ELR (cell line): ENCODE measurements around the gene TNS1.

Experiments
- DNase-seq: peaks from one replicate; pipeline ENCODE4 v3.0.0-alpha.2; 2015; ENCODE audit warnings: low read depth

The TNS1 gene

DNA sequence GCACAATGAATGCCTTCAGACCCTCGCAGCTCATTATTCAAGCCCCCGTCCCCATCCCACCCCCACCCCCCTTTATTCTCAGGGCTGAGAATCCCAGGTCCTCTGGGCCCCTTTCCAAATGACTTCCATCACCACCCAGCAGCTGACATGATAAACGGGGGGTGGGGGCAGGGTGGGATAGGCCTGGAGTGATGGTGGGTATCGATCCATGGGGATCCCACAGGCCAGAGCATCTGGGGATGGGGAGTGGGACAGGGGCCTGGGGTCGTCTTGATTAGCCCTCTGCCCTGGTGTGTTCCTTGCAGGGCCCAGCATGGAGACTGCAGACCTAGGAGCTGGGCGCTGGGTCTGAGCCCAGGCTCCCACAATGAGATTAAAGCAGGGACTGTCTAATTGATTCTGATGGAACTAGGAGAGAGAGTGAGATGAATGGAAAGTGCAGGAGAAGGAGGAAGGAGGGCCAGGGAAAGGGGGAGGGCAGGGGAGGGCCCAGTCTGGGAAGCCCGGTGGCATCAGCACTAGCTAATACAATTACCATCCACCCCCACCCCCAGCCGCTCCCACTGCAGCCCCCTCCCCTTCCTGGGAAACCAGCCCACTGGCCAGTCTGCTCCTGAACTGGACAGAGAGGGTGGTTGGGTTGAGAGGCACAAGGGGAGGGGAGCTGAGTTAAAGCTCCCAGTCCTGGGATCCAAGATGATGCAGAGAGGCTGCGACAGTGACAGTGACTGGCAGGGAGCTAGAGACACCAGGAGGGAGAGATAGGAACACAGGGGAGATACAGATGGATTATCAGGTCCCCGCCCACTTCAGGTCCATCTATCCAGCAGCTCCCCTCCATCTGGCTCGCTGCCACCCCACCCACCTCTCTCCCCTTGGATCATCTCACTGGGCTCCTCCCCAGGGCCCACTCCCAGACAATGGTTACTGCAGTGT, 13.1 kb upstream of the TNS1 start:
- DNase-seq = no peak

DNA sequence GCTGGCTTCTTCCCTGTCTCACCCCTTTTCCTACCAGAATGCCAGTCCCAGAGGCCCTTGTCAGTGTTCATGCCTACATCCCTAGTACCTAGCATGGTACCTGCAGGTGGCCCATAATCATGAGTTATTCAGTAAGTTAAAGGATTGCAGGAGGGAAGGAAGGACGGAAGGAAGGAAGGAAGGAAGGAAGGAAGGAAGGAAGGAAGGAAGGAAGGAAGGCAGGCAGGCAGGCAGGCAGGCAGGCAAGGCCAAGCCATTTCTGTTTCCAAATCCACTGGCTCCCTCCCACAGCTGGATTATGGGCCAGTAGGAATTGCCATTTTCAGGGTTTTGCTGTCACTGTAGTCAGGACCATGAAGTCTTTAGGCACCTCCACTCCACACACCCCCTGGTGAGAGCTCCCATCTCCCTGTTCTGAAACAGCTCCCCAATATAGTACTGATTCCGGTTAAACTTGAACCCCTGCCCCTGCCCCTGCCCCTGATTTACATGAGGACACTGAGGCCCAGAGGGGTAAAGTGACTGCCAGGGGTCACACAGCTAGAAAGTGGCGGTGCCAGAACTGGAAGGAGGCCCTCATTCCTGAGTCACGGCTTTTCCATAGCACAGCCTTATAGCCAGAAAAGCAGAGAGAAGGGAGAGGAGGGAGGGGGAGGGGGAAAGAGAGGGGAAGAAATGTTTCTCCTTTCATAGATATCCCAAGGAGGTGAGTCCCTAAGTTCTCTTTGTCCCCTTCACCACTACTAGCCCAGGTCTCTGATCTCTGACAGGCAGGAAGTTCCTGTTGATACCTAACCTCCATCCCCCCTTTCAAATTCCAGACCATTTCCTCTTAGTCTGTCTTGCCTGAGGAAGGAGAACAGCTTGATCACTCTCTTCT, 12.2 kb upstream of the TNS1 start:
- no peak for DNase-seq

DNA sequence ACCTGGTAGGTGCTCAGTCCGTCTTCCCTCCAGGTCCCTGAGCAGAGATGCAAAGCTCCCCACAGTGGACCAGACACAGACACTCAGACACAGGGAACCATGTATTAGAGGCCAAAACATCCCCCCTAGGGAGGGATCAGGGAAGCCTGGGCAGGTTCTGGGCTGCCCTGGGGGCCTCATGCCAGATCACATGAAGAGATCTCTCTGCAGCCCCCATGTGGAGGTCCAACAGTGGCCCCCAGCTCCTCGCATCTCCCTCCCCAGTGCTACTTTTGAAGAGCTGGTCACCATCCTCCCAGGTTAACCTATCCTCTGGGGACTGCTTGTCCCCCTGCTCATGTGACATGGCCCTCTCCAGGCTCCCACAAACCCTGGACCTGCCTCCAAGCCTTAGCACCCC, 10.5 kb upstream of the TNS1 start:
- DNase-seq = no peak

DNA sequence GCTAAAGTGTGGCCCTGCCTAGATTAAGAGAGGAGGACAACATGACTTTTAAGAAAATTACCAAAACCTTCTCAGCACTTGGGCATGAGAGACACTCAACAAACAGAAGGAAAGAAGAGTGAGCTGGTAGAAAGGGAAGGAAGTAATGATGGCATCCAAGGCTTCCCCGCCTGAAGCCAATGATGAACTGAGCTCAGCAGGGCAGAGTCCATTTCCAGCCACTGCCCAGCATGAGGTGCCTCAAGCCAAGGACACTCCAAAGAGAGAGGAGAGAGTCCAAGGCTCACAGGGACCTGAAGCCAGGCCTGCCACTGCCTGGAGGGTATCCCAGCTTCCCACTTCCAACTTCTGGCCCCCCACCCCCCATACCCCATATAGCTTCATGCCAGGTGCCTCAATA, 9.5 kb upstream of the TNS1 start:
- DNase-seq = no peak

DNA sequence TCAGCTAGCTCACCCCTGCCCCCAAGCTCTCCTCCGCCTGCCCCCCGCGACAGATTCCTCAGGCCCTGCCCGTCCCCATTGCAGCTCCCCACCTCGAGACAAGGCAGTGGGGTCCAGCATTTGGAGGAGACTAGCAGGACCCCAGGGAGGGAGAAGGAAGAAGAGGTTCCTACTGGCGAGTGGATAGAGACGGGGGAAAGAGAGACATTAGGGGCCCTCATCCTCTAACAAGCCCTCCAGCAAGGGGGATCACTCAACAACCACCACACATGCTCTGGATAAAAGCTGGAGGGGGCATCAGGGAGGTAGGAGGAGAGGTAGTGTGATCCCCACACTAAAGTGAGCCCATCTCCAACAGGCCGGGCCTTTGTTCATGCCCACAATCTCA, 8.9 kb upstream of the TNS1 start:
- DNase-seq = no peak

DNA sequence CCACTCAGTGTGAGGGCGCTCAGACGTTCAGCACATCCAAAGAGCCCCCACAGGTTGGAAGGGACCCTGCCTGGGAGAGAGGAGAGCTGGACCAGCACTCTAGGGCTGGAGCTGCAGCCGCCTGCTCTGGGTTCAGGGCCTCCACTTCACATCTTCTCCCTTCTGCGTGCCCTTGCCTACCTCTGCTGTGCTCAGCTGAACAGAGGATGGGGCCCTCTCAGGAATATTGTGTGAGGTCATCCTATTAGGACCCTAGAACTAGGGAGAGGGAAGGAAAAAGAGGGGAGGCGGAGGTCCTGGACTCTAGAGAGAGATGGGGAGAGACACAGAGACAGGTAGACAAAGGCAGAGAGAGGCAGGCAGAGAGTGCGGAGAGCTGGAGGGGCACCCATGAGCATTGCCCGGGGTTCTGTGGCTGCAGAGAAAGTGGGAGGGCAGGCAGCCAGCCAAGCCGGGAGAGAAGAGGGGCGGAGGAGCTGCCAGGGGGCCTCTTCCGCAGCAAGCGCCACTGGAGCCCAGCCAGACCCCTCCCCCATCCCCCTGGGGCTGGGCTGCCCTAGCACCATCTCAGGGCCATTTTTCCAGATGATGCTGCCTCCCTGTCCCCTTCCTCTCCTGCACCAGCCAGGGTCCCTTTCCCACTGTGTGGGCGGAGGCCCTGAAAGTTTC, 8.3 kb upstream of the TNS1 start:
- DNase-seq = no peak

DNA sequence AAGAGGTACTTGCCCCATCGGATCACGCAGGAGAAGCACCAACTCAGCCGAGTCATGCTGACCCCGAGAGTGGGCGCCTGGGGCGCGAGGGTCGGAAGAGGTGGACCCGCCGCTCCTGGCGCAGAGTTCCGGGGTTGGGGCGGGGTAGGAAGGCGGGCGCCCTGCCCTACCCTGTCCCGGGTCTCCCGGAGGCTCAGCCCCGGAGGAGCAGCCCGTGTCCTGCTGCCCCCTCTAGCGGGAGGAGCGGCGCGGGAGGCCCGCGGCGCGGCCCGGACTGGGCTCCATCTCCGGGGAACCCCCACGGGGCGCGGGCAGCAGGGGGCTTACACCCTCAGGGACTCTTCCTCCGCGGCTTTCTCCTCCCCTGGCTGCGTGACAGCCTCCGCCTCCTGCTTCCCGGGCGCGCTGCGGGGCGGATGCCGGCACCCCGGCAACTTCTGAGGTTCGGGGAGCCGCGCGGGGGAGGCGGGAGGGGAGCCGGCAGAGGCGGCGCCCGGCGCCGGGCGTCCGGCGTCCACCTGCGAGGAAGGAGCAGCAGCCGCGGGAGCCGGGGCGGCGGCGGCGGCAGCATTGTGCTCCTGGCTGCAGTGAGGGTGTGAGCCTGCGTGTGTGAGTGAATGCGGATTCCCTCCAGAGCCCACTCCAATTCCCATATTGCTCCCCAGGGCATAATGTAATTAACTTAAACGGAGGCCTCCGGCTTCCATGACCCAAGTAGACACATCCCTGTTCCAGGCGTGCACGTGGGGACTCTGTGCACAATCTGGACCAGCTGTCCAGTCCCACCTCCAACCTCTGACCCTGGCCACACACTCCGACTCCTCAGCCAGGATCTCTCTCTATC, 7.6 kb upstream of the TNS1 start:
- peak; percentile 50 for DNase-seq

DNA sequence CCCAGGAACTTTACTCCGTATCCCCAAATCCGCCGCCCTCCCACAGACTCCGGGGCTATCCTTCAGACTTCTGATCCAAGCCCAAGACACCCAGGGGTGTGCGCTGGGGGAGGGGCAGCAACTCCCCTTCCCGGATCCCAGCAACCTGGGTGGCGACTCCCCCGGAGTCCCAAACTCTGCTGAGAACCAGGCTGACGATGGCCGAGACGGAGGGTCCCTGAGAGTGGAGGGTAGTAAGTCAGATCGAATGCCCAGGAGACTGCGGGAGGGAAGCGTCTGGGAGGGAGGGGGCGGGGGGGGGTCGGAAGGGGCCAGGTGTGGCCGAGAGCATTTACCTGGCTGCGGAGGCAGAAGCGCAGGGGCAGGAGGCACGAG, 7.0 kb upstream of the TNS1 start:
- no peak for DNase-seq

DNA sequence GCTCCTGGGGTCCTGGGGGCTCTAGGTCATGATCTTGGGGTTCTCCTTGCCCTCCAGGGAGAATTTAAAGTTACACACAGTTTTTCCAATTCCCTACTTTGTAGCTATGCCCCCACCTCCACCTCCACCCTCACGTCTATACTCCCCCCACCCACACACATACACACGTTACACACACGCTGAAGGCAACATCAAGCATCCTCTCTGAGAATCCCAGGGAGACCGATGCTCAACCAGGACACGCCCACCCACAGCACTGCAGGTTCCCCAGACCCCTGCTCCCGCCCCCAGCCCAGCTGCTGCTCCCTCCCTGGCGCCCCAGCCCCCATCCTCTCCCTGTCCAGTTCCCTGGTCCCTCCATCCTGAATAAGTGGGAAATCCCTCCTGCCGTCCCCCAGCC, 6.4 kb upstream of the TNS1 start:
- DNase-seq = no peak

DNA sequence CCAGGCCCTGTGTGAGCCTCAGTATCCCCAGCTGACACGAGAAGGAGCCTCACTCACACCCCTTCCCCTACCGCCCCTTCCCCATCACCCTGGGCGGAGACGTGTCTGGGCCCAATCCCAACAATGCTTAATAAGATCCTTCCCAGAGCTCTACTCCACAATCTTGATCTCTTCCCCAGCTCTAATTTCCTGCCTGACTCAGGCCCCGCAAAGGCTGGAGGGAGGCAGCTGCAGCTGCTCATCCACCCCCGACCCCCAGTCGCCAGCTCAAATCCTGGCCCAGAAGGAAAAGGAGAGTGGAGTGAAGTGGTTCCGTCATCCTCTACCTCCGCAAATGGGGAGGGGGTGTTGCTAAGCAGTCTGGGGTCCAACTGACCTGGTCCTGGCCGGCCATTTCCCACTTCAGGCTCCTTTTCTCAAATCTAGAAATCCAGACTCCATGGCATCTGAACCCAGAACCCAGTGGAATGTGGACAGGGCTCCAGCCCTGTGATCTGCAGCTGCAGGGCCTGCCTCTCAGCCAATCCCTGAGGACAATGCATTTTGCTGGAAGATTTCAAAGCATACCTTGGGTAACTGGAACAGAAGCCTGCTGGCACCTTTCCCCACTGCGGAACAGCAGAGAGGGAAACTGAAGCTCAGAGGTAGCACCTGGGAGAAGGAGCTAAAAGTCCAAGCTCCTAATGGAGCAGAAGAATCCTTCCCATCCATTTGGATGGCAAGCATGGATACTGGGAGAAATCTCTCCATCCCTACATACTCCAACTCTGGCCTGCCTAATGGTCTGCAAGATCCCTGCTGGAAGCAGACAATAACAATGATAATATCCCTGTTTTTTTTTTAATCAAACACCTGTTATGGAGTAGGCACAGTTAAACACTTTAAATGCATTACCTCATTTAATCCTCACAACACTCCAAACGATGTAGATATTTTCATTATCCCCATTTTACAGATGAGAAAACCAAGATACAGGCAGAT, 5.6 kb upstream of the TNS1 start:
- DNase-seq = peak; percentile 32

DNA sequence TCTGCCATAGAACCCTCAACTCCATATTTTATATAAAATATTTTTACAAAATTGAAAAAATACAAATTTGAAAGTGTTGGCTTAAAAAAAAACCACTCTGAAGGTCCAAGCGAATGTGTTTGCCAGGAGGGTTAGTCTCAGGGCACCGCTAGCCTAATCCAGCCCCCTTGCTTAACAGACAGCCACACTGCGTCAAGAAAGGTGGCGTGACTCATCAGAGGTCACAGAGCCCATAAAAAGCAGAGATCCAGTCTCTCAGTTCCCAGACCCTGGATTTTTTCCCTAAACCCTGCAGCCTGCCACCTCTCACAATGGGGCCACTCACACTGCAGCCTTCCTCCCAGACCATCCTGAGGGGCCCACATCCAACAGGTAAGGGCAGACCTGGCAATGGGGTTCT, 3.9 kb upstream of the TNS1 start:
- peak; percentile 58 for DNase-seq

DNA sequence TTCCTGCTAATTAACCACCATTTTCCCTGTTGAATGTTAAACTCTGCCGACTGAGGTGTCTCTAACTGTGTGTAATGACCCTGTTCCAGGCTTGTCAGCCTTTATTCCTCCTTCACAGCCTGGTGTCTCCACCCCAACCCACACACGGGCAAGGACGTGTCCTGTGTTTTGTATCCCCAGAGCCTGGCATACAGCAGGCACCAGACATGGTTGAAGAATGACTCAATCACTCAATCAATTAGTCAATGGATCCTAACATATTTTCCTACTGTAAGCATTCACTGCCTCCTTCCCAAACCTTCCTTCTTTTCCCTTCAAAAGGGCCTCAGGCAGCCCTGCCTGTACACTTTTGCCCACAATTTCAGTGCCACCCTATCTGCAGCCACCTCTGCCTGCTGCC, 2.7 kb upstream of the TNS1 start:
- DNase-seq = no peak

DNA sequence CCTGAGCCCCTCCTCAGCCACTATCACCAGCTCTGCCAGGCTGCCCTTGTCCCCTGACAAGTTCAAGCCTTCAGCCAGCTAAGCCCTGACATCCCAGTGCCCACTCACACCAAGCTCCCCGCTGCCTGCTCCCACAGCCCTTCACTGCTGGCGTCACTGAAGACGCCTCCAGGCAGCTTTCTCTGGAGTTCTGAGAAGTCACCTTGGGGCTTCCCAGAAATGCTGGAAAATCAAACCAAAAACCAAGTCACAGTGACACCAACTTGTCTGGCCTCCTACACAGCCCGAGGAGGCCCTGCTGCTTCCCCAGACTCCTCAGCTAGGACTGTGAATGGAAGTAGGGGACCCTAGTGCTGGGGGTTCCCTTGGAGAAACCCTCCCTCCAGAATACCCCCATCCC, 2.2 kb upstream of the TNS1 start:
- no peak for DNase-seq

DNA sequence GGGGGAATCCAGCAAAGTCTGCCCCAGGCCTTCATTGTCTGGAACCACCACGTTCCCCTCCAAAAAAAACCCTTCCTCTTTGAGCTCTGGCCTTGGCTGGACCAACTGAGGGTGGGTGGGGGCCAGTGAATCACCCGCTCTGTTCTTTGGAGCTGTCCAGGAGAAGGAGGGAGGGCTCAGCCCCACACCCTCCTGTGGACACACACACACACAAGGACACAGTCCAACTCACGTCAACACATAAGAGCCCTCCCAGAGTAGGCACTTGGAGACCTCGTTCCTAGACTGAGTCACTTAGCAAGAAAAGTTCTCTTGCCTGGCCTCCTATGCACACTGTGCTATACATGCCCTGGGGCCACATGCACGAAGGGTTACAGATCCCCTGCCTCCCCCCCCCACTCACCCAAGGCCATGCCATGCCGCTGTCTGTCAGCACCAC, 1.2 kb upstream of the TNS1 start:
- DNase-seq = peak; percentile 54

DNA sequence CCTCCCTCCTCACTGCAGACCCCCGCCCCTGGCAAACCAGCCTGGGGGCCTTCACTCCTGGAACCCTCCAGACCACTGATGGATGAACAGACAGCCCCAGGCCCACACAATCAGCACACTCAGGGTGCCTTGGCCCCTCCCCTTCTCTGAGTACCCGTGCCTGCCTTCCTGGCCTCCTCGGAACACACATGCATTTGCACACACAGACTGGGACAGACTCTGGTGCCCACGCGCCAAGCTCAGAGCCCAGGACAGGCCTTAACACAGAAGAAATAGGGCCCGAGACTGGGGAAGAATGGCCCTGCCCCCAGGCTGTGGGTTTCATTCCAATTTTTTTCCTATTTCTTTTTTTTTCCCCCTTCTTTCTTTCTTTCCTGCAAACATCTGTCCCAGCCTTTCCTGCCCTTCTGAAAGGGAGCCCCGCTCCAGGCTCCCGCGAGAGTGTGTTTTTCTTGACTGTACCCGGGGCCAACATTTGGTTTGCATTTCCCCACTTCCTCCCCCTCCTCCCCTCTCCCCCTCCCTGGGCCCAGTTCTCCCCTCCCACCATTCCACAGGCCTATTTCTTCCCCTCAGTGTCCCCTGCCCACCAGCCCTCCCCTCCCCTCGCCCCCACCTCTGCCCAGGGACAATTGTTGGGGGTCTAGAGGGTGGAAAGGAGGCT, 618 bp upstream of the TNS1 start:
- no peak for DNase-seq

DNA sequence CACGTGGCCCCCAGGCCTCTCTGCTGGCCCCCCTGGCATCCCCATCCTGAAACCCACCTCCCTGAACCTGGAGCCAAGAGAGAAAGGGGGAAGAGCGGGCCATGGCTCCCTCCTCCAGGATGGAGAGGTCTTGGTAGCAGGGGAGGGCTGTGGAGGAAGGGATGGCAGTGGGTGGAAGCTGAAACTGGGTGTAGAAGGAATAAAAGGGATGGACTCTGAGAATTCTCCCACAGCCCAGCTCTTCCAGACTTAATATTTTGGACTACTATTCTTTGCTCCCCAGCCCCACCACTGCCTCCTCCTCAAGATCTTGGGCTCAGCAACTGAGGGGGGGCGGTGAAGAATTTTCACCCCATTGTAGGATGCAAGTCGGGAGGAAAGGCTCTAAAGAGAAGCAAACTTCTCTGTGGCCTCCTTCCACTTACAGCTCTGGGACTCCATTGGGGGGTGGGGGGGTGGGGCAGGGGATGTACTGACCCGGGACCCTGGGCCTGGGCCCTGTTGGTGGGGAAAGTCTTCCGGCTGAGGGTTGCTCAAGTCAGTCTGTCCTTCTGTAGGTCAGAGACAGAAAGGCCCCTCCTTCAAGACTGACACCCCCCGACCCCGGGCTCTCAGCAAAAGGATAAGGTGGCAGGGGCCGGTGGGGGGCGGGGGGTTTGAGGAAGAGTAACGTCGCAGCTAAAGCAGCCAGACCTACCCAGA, 501 bp downstream of the TNS1 start:
- DNase-seq = no peak

DNA sequence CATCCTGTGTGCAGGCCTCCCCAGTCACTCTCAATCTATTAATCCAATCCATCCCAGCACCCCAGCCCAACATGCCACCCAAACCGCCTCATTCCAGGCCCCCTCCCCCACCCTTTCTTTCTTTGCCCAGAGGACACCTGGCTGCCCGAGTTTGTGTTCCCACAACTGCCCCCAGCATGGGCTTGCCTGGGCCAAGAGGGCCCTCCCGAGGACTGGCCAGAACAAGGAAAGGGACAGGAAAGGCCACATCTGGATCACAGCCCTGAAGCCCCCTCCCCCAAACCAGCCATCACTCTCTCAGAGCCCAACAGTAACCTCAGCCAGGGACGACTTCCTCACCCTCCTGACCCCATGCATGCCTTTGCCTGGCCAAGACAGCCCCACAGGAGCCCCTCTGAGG, 1.2 kb downstream of the TNS1 start:
- no peak for DNase-seq

DNA sequence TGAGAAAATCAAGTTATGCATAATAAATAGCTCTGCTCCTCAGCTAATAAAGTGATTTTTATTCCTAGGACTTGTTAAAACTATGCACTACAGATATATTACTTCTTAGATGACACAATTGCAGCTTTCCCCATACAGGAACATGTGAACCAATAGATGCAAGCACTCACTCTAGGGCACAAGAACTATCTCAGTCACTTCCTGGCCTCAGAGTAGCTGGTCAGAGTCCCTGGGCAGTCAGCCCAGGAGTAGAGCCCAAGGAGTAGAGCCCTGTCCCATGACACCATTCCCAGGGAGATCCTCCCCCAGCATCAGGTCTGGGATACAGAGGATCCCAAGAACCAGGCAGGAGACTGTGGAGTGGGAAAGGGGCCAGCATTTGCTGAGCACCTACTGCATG, 2.7 kb downstream of the TNS1 start:
- DNase-seq = peak; percentile 27

DNA sequence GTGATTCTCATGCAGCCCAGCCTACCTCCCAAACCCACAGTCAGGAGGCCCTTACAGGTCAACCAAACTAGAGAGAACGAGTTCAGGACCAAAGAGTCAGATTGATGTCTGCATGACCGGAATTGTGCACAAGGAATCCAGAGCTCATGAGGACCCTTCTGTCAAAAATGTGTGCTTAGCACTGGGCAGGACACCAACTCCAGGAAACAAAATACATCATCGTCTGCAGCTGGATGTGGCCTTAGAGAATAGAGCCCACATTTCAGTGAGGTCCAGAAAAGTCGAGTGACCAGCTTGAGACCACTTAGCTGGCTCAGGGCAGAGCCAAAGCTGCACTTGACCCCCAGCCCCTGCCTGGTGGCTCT, 3.2 kb downstream of the TNS1 start:
- DNase-seq = no peak
